Heart right ventricle (tissue), 16 donors: ENCODE data around the gene FAM76A. TPM values are rescaled to one million over a fixed set of nuclear protein-coding genes. Genes with fewer than 3 reads are reported as not detected.
A peak's percentile ranks its signal among the peaks of the same experiment; 100 is the strongest.

Experiments used
- ATAC-seq, 8 donors: fragments of 200-7000 bp; cut with Tn5 transposase; one replicate each; pipeline ENCODE4 v1.9.1; 2020; ENCODE audit warnings: mild to moderate bottlenecking in 8 of 8, moderate library complexity in 8 of 8, moderate number of reproducible peaks in 1 of 8
- DNase-seq, 2 donors: peaks; one replicate each; pipeline ENCODE4 v3.0.0-alpha.2; 2020
- H3K27ac ChIP-seq, 10 donors: fragments of 200-600 bp; sonication (generic) in 2 of 10; one replicate each; pipeline versions ENCODE4 v1.5.0 to v1.8.0; 2020 to 2022; ENCODE audit warnings: mild to moderate bottlenecking in 3 of 10
- H3K27me3 ChIP-seq, 7 donors: fragments of 200-600 bp; one replicate each; pipeline ENCODE4 v1.8.0; 2021 to 2022; ENCODE audit warnings: mild to moderate bottlenecking in 2 of 7
- H3K36me3 ChIP-seq, 9 donors: fragments of 200-600 bp; sonication (generic) in 1 of 9; one replicate each; pipeline versions ENCODE4 v1.5.0 to v1.8.0; 2020 to 2022; ENCODE audit warnings: mild to moderate bottlenecking in 2 of 9
- H3K4me1 ChIP-seq, 9 donors: fragments of 200-600 bp; sonication (generic) in 1 of 9; one replicate each; pipeline versions ENCODE4 v1.5.0 to v1.8.0; 2020 to 2022; ENCODE audit warnings: mild to moderate bottlenecking in 4 of 9
- H3K4me3 ChIP-seq, 10 donors: fragments of 200-600 bp; sonication (generic) in 2 of 10; one replicate each; pipeline versions ENCODE4 v1.5.0 to v1.8.0; 2020 to 2022; ENCODE audit warnings: mild to moderate bottlenecking in 7 of 10, moderate library complexity in 2 of 10
- H3K9me3 ChIP-seq, 11 donors: fragments of 200-600 bp in 10 of 11; sonication (generic) in 2 of 11; one replicate each; pipeline versions ENCODE4 v1.5.0 to v1.8.0; 2013 to 2022; ENCODE audit warnings: mild to moderate bottlenecking in 2 of 11, control low read depth in 1 of 11, moderate library complexity in 1 of 11
- WGBS, 2 donors: extraction: QIAGEN DNeasy Blood & Tissue Kit; methylation state at CpG; one replicate each; pipeline ENCODE4 v1.1.7; 2013; ENCODE audit warnings: inconsistent platforms in 1 of 2; 5-methylcytosine and 5-hydroxymethylcytosine counted together
- intact Hi-C, 10 donors: fragments of 100-400 bp; cut with DNase I; formaldehyde crosslinking; loops; one replicate each; pipeline versions ENCODE4 v1.11.1 to v1.14.2; 2022
- polyA plus RNA-seq, 2 donors: library from polyadenylated mRNA; stranded (reverse); fragments of 200-250 nt; gene quantifications; one replicate each; pipeline ENCODE4 v1.2.3, GENCODE V29; 2013
- total RNA-seq, 10 donors: library from RNA; stranded (reverse); fragmentation: NEBNext Ultra II Directional in 3 of 10; extraction: Animal tissue kit (Norgen Biotek cat#: 25700) in 3 of 10; gene quantifications; one replicate each; pipeline versions ENCODE4 v1.2.1 to v1.2.4, GENCODE V29; 2021 to 2023
- TF ChIP-seq, protein P1 (sequence below), 9 donors: fragments of 200-600 bp; sonication (generic) in 2 of 9; IDR thresholded peaks; one replicate each; pipeline versions ENCODE4 v1.5.0 to v1.8.0; 2021 to 2022; ENCODE audit warnings: antibody characterized with exemption in 9 of 9, mild to moderate bottlenecking in 5 of 9, moderate library complexity in 1 of 9
- donor health status: Arrhythmogenic right ventricular cardiomyopathy.
- donor health status: ischemic (EF 13 %, LVEDD 7.1; RV severe dilation, severe dysfunction).
- donor health status: healthy with polysubstance abuse.
- donor health status: DM: no; HTN: yes; CAD: no.
- donor health status: DM: no; HTN: no; CAD: no.
- donor health status: ischemic (EF 25% LVEDD 6.9; RV normal size, moderate dysfunction).
- donor health status: ischemic (EF 25% LVEDD 5.7; RV mildly dilated, moderate dysfunction).
- donor health status: healthy.
- donor health status: DM: yes; HTN: yes; CAD: no.
- donor health status: Ischemic cardiomyopathy.
- donor health status: ischemic (EF 35%, LVEDD 5.7; RV mildly dilated, moderate dysfunction).
- donor health status: nonischemic (EF 11% LVEDD 7.7; RV severe dilation, severe dysfunction).
- donor health status: DM: yes; HTN: yes; CAD: no.
- donor health status: PGD.
- donor health status: ischemic (EF 29% LVEDD 5.4; RV normal size, mild dysfunction).
- donor health status: nonischemic (EF 23%, LVEDD 6.1; RV moderate dilation, normal function).

FAM76A gene
- total and polyA plus RNA-seq, 12 donors = 2.8 to 15.1 (median 12.7) TPM

DNA sequence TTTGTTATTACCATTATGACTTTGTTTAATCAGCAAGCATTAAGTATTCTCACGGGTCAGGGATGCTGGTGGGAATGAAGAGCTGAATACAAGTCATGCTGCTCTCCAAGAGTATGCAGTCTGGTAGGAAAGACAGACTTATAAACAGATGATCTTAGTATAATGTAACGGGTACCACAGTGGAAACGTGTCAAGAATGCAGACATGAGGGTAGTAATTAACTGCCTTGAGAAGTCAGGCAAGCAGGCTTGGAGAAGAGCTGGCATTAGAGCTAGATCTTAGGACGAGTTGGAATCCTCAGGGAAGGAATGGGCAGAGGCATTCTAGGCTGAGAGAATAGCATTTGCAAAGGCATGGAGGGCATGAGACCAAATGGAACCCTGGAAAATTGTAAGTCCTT lies 19.7 kb downstream of the FAM76A start:
- H3K27ac ChIP-seq = no peak overlapping the region
- ATAC-seq (no peak), DNase-seq (no peak)
- intact Hi-C loops = no loop called here
- peaks cover 0 to 92% (median 48%) of the 10 kb centered on the region in 9 donors for H3K36me3 ChIP-seq
- H3K4me3 ChIP-seq = no peak overlapping the region
- no peaks in the 10 kb centered on the region for H3K9me3 ChIP-seq
- TF ChIP-seq, protein P1, sequence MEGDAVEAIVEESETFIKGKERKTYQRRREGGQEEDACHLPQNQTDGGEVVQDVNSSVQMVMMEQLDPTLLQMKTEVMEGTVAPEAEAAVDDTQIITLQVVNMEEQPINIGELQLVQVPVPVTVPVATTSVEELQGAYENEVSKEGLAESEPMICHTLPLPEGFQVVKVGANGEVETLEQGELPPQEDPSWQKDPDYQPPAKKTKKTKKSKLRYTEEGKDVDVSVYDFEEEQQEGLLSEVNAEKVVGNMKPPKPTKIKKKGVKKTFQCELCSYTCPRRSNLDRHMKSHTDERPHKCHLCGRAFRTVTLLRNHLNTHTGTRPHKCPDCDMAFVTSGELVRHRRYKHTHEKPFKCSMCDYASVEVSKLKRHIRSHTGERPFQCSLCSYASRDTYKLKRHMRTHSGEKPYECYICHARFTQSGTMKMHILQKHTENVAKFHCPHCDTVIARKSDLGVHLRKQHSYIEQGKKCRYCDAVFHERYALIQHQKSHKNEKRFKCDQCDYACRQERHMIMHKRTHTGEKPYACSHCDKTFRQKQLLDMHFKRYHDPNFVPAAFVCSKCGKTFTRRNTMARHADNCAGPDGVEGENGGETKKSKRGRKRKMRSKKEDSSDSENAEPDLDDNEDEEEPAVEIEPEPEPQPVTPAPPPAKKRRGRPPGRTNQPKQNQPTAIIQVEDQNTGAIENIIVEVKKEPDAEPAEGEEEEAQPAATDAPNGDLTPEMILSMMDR (IDR thresholded peaks at IDR 0.05) = no peak
- 93 to 95% methylated on average over 4 of the region's 4 CpGs for WGBS, 2 donors
- H3K27me3 ChIP-seq = no peaks in the 10 kb centered on the region
- H3K4me1 ChIP-seq = no peaks in the 10 kb centered on the region

DNA sequence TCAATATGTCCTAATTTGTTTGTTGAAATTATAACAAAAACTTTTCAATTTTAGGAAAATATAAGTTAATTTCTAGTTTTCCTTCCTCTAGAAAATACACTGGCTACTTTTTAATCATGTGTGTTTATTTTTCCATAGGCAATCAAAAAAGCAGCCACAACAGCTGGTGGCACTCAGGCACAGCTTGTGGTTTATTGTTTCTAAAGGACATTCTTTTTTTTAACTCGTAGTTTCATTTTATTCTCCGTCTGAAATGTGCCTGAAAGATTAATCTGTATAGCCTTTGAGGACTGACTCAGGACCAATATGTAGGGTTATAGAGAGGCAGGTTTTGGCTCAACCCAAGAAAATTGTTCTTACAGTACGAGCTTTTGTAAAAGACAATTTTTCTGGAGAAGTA lies 26.6 kb downstream of the FAM76A start:
- Histone ChIP-seq H3K27me3 (no peaks in the 10 kb centered on the region), H3K36me3 (peaks cover 0 to 98% (median 47%) of the 10 kb centered on the region in 9 donors), H3K9me3 (no peaks in the 10 kb centered on the region), H3K4me1 (peaks cover 0 to 7% (median 0%) of the 10 kb centered on the region in 9 donors), H3K27ac (no peak overlapping the region), H3K4me3 (no peak overlapping the region)
- WGBS, 2 donors = 85 to 86% methylated on average over 3 of the region's 3 CpGs
- no peak for DNase-seq
- TF ChIP-seq, protein P1 (IDR thresholded peaks at IDR 0.05) = no peak
- no peak for ATAC-seq
- intact Hi-C loops = no loop called here

DNA sequence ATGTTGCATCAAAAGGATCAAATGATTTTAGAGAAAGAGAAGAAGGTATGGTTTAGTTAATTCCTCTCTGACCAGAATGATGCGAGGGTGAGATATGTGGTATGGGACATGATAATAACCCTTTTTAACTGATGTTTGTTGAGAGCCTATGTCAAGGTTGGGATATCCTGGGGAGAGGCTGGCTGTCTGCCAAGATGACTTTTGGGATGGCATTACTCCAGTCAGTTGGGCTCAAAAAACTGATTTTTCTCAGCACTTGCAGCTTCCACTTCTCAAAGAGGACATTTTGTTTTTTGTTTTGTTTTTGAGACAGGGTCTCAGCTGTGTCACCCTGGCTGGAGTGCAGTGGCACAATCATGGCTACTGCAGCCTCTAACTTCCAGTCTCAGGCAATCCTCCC lies 29.5 kb downstream of the FAM76A start:
- TF ChIP-seq, protein P1 (IDR thresholded peaks at IDR 0.05) = no peak
- ATAC-seq (no peak), DNase-seq (no peak)
- no peaks in the 10 kb centered on the region for H3K27me3 ChIP-seq
- intact Hi-C loops = no loop called here
- no peak overlapping the region for H3K4me3 ChIP-seq
- peaks cover 0 to 7% (median 0%) of the 10 kb centered on the region in 9 donors for H3K4me1 ChIP-seq
- H3K9me3 ChIP-seq = no peaks in the 10 kb centered on the region
- peaks cover 0 to 99% (median 33%) of the 10 kb centered on the region in 9 donors for H3K36me3 ChIP-seq
- no peak overlapping the region for H3K27ac ChIP-seq
- 91 to 94% methylated on average over 1 of the region's 1 CpG for WGBS, 2 donors

DNA sequence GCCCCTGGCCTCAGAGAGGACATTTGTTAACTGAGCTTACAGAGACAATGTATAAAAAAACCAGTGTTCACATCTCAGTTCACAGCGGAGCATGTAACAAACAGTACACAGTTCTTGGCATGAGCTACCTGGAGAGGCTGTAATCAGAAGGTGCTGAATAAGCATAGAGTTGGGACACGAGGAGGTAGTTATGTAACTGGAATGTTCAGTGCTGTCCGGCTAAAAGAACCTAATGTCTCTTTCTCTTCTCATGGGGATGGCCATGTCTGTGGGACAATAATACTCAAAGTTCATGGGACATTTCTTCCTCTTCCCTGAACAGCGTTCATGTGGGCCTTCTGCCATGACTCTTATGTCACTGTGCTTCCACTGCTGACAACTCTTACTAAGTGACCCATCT lies 30.1 kb downstream of the FAM76A start:
- Histone ChIP-seq H3K9me3 (no peaks in the 10 kb centered on the region), H3K4me1 (peaks cover 0 to 7% (median 0%) of the 10 kb centered on the region in 9 donors), H3K36me3 (peaks cover 0 to 99% (median 30%) of the 10 kb centered on the region in 9 donors), H3K27me3 (no peaks in the 10 kb centered on the region), H3K4me3 (no peak overlapping the region), H3K27ac (no peak overlapping the region)
- intact Hi-C loops = no loop called here
- ATAC-seq = peak in 3 of 8 donors; percentile 24 to 83 (median 57)
- WGBS, 2 donors = 61 to 69% methylated on average over 4 of the region's 4 CpGs
- no peak for DNase-seq
- TF ChIP-seq, protein P1 (IDR thresholded peaks at IDR 0.05) = no peak
